HG02884 (cell line): ENCODE measurements around the gene LENG9.

Experiments used
- ATAC-seq: cut with Tn5 transposase; IDR thresholded peaks from one replicate; pipeline ENCODE4 v1.9.1; 2021; ENCODE audit warnings: mild to moderate bottlenecking, moderate library complexity; ENCODE audit not compliant: unreplicated experiment

LENG9 gene

GRCh38 chr19:54424660-54425381, 38.8 kb downstream of the LENG9 start:
- ATAC-seq = no peak

- ATAC-seq = no peak
These were observed 39.4 kb downstream of the LENG9 start for GRCh38 chr19:54424201-54424600.

- no peak for ATAC-seq
These were observed 41.4 kb downstream of the LENG9 start for GRCh38 chr19:54422136-54422535.

- no peak for ATAC-seq
These were observed 42.1 kb downstream of the LENG9 start for GRCh38 chr19:54421521-54421920.

GRCh38 chr19:54421169-54421516, 42.4 kb downstream of the LENG9 start:
- ATAC-seq = no peak

GRCh38 chr19:54420383-54421168, 43.0 kb downstream of the LENG9 start:
- no peak for ATAC-seq

- no peak for ATAC-seq
These were observed 43.6 kb downstream of the LENG9 start for GRCh38 chr19:54420068-54420382.

- no peak for ATAC-seq
These were observed 44.4 kb downstream of the LENG9 start for GRCh38 chr19:54418930-54419800.

GRCh38 chr19:54418030-54418929, 45.3 kb downstream of the LENG9 start:
- no peak for ATAC-seq

- no peak for ATAC-seq
These were observed 46.7 kb downstream of the LENG9 start for GRCh38 chr19:54416695-54417491.

- no peak for ATAC-seq
These were observed 47.5 kb downstream of the LENG9 start for GRCh38 chr19:54415901-54416673.

- no peak for ATAC-seq
These were observed 48.2 kb downstream of the LENG9 start, which contains the start of gene TTYH1 for GRCh38 chr19:54415208-54415900. TTYH1 (plus strand) TSS chr19:54415464; CDS start chr19:54415553, 89 bp downstream.

- no peak for ATAC-seq
These were observed 49.4 kb downstream of the LENG9 start for GRCh38 chr19:54414156-54414555.

GRCh38 chr19:54412877-54413276, 50.7 kb downstream of the LENG9 start:
- ATAC-seq = no peak
